Keratinocyte (primary cell): ENCODE measurements around the gene VANGL2.

ENCODE experiments used
- CTCF ChIP-seq, 3 experiments: IDR thresholded peaks in 1 of 3; conservative IDR thresholded peaks in 1 of 3; optimal IDR thresholded peaks in 1 of 3; 2 replicates in 2 of 3; 3 replicates in 1 of 3; pipeline versions ENCODE3 to v1.5.1; 2011; ENCODE audit warnings: low read length in 3 of 3, mild to moderate bottlenecking in 3 of 3, moderate library complexity in 2 of 3, control low read depth in 1 of 3, inconsistent platforms in 1 of 3; ENCODE audit not compliant: insufficient read depth in 2 of 3; ENCODE audit errors: extremely low read depth in 1 of 3
- EZH2 ChIP-seq: IDR thresholded peaks from one replicate; pipeline ENCODE4 v1.6.1; 2012; ENCODE audit warnings: inconsistent platforms, mild to moderate bottlenecking, low read length, moderate library complexity

- no peak for TF ChIP-seq CTCF (optimal IDR thresholded peaks at IDR 0.05 in 1 of 3, IDR thresholded peaks at IDR 0.05 in 1 of 3, conservative IDR thresholded peaks at IDR 0.05 in 1 of 3; ENCODE audit: extremely low read depth in 1 of 3, insufficient read depth in 2 of 3, low read length in 3 of 3)
- no peak for TF ChIP-seq EZH2
Measured at GRCh38 chr1:160377585-160378206, 22.7 kb upstream of the VANGL2 start.
